ENCODE data around the gene DDX47.
"Not testable (repeated sequence)": the region's sequence is repeated elsewhere in the genome, so short reads cannot be mapped to it uniquely, and the experiment has no call there.

The DDX47 gene

DNA sequence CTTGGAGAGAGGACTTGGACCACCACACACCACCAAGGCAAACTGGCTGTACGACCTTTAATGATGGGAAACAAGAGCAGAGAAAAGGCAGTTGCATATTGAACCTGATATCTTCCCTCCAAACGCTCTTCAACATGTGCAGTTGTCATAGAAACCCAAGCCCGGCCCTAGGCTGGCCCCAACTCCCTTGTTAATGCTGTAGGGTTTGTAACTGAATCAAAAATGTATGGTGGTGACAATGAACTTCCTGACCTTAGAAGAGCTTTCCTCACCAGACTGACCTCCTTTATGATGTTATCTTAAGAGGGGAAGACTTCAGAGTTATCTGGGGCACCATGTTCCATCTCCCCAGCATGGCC is 15.4 kb upstream of the DDX47 start:
- no peak for DNase-seq (ENCODE audit: low spot score)

DNA sequence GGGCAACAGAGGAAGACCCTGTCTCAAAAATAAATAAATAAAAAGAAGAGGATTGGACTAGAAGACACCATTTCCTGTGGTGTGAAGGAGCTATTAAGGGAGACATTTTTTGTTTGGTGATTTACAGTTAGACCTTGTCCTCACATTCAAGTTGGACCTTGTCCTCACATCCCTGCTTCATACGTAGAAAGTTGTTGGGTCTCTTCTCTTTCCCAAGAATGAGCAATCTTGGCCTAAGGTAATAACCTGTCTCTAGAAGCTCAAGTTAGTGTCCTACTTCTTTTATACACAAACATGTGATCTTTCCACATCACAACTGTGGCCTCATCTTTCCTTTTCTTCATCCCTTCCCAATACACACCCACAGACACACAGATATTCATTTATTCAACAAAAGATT is 14.7 kb upstream of the DDX47 start:
- DNase-seq (ENCODE audit: low spot score) = no peak

DNA sequence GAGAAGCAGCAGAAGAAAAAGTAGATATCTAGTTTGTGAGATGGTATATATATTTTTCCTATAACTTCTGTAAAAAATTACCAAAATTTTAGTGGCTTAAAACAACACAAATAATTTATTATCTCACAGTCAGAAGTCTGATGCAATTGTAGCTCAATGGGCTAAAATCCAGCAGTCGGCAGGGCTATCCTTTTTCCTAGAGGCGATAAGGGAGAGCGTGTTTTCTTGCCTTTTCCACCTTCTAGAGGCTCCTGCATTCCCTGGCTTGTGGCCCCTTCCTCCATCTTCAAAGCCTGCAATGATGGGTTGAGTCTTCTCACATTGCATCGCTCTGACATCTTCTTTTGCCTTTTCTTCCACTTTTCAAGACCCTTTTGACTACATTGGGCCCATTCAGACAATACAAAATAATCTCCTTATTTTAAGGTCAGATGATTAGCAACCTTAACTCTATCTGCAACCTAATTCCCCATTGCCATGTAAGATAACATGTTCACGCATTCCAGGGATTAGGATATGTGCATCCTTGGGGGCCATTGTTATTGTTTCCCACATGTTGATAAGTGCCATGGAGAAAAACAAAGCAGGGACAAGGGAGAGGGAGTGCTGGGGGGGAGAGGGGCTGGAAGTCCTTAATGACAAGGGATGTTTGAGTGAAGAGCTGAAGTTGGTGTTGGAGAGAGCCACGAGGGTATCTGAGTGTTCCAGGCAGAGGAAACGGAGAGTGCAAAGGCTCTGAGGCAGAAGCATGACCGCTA is 13.8 kb upstream of the DDX47 start:
- DNase-seq (ENCODE audit: low spot score) = no peak

DNA sequence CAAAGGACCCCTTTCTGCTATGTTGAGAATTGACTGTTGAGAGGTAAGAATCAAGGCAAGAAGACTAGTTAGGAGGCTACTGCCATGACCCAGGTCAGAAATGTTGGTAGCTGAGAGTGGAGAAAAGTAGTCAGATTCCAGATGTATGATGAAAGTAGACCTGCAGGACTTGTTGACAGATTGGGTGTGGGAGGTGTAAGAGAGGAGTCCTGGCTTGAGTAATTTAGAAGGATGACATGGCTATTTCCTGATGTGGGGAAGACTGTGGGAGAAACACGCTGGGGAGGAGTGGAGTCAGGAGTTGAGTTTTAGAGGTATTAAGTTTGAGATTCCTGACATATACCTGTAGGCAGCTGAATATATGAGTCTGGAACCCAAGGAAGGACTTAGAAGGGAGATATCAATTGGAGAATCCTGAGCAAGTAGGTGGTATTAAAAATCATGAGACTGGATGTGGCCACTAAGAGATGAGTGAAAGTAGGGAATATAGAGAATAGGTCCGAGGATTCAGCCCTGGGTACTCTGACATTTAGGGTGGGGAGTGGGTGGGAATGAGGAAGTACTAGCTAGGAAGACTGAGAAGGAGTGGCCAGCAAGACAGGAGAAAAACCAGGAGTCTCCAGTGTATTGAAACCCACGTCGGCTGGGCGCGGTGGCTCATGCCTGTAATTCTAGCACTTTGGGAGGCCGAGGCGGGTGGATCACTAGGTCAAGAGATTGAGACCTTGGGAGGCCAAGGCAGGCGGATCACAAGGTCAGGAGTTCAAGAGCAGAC is 12.6 kb upstream of the DDX47 start:
- DNase-seq (ENCODE audit: low spot score) = peak; percentile 48

DNA sequence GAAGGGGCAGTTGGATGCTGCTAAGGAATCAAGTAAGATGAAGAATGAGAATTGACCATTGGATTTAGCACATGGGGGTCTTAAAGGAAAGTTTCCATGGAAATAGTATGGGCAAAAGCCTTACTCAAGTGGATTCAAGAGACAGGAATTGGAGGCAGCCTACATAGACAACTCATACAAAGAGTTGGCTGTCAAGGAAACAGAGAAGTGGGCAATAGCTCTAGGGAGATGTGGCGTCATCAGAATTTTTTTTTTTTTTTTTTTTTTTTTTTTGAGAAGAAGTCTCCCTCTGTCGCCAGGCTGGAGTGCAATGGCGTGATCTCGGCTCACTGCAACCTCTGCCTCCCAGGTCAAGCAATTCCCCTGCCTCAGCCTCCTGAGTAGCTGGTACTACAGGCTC is 11.5 kb upstream of the DDX47 start:
- not testable (repeated sequence) for DNase-seq (ENCODE audit: low spot score)

DNA sequence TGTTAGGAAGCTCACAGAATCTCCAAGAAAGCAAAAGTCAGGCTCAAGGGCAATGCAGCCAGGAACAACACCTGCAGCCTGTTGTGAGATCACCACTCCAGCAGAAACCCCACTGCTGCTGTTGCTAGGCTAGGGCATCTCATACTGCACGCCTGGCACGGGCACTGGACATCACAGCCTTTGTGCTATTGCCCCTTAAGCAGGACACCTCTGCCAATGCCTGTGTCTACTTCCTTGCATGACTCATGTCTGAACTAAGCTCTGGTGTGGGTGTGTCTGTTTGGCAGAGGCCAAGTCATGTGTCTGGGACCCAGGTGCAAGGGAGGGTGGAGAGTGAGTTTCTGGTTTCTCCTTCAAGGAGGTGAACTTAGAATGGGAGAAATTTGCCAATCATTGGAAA is 10.0 kb upstream of the DDX47 start:
- peak; percentile 88 for DNase-seq (ENCODE audit: low spot score)

DNA sequence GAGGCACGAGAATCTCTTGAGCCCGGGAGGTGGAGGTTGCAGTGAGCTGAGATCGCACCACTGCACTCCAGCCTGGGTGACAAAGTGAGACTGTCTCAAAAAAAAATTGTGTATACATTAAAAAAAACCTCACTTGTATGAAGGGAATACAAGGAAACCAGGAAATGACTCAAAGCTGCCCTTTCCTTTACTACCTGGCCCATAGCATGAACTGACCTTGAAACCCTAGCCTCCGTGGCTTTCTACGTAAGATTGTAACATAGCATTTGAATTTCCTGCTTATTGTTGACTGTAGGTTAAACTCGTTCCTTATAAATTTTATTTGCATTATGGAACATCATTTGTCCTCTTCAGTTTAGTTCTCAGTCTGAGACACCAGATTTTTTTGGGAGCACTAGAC is 9.1 kb upstream of the DDX47 start:
- no peak for DNase-seq (ENCODE audit: low spot score)

DNA sequence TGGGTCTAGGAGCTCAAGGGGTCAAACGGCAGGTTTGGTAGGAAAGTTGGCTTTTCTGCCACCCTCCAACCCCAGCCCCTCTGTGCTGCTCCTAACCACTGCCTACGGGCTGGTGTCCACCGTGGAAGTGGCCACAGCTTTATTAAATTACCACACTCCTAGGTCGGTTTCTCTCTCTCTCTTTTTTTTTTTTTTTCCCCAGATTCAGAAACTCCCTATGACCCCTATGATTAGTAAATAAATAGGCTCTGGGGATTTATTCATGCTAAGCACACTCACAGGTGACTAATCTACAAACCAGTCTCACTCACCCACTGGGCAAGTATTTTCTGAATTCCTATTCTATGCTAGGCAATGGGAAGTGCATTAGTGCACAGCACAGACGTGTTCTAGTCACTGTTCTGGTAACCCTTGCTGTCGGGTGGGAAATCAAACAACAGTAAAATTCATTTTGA is 8.7 kb upstream of the DDX47 start:
- DNase-seq (ENCODE audit: low spot score) = peak; percentile 72

DNA sequence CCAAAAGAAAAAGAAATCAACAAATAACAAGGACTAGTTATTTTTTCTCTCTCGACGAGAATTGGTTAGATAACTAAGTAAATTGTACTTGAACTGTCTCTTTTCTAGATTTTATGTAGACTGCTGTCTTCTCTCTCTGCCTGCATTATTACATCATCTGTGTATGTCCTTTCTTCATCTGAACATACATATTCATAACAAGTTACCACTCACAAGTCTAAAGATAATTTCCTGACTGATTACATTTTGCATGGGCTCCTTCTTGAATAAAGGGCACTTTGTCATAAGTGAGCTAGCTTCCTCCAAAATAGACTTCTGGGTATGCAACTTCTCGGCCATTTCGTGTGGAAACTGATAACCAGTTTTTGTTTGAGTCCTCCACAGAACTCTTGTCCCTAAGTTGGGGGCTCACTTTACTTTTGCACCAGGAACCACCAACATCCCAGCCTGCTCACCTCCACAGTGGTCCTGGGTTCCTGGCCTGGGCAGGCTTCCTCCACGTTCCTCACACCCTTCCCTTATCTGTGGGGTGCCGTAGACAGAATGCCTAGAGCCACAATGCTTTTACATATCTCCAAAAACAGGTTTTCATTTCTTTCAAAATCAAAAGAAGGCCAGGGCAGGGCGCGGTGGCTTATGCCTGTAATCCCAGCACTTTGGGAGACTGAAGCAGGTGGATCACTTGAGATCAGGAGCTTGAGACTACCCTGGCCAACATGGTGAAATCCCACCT is 6.2 kb upstream of the DDX47 start:
- DNase-seq (ENCODE audit: low spot score) = no peak

DNA sequence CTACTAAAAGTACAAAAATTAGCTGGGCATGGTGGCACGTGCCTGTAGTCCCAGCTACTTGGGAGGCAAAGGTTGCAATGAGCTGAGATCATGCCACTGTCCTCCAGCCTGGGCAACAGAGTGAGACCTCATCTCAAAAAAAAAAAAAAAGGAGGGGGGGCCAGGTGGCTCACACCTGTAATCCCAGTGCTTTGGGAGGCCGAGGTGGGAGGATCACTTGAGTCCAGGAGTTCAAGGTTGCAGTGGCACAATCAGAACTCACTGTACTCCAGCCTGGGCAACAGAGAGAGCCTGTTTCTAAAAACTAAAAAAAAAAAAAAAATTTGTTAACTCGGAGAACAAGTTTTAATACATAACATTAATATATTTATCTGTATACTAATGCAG is 5.6 kb upstream of the DDX47 start:
- DNase-seq (ENCODE audit: low spot score) = not testable (repeated sequence)

DNA sequence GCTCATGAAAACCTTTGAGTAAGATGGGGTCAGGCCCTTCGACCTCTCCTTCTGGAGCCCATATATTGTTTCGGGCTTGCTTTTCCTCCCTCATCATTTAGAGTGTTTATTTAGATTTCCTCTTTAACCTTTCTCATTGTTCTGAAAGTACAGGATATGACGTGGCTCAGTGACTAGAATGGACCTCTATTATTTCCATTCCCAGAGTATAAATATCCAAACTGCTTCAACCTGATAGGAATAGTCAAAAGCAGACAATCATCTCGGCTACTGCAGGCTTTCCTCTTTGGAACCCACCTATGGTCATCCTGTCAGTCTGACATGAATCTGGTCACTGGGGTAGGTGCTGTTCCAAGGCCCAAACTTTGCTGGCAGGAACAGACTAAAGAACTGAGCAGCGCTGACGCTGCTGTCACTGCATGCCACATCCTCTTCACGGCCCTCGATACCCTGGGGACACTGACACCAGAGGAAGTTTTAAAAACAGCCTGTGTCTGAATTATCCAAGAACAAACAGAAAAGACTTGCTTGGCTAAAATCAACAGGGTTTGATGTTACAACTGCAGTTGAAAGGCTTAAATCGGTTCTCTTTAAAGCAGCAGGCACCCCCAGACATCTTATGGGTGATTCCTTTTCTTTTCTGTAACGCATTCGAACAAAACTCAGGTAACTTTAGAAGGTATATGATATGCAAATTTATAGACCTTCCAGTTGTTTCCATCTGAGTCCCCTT is 5.0 kb upstream of the DDX47 start:
- no peak for DNase-seq (ENCODE audit: low spot score)

DNA sequence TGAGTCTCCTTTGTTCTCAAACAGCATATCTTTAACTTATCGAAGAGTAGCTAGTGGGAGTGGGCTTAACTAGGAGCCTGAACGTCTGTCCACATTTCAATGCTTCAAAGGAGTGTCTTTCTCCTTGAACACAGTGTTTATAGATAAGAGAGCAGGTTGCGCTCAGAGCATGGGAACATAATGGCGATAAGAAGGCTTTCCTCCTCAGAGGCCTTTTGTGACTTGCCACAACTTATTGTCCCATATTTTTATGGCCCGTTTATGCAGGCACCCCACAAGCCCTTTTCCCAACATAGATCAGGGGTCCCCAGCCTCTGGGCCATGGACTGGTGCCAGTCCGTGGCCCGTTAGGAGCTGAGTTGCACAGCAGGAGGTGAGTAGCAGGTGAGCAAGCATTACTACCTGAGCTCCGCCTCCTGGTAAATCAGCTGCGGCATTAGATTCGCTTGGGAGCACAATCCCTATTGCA is 2.6 kb upstream of the DDX47 start:
- no peak for DNase-seq (ENCODE audit: low spot score)

DNA sequence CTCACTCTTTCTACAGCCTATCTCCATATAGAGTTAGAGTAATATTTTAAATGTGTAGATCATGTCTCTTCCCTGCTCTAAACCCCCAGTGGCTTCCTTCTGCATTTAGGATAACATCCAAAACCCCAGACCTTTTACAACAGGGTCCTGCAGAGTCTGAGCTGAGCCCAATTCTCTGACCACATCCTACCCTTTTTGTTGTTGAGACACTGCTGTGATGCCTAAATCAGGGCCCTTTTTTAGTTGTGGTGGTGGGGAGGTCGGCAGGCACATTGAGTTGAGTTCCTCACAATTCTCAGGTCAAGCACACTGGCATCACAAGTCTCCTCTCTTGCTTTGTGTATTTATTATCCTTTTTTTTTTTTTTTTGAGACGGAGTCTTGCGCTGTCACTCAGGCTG is 1.8 kb upstream of the DDX47 start:
- no peak for DNase-seq (ENCODE audit: low spot score)

DNA sequence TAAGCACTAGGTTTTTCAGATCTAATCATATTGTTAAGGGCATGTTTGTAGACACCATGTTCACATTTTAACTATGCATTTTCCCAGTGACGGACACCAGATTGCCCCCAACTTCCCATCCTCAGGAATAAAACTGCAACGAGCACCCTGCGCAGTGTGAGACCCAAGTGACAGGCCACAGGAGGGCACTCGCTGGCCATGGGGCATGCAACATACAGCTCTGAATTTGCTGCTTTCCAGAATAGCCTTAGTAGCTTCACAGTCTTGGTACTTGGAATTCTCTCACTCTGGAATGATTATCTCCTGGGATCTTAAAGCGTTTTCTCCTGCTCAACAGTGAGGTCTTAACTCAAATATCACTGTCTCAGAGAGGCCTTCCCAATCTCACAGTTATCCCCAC is 972 bp upstream of the DDX47 start:
- DNase-seq (ENCODE audit: low spot score) = no peak

DNA sequence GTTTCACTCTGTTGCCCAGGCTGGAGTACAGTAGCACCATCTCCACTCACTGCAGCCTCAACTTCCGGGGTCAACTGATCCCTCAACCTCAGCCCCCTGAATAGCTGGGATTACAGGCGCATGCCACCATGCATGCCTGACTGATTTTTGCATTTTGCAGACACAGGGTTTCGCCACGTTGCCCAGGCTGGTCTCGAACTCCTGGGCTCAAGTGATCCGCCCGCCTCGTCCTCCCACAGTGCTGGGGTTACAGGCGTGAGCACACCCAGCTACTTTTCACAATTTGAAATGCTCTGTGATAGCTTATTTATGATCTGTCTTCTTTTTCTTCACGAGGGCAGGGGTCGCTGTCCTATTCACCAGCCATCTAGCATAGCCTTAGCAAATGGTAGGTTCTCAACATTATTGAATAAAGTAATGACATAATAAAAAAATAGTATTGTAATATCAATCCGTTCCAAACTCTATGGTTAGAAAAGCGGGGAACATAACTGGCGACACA is 477 bp upstream of the DDX47 start:
- DNase-seq (ENCODE audit: low spot score) = no peak

DNA sequence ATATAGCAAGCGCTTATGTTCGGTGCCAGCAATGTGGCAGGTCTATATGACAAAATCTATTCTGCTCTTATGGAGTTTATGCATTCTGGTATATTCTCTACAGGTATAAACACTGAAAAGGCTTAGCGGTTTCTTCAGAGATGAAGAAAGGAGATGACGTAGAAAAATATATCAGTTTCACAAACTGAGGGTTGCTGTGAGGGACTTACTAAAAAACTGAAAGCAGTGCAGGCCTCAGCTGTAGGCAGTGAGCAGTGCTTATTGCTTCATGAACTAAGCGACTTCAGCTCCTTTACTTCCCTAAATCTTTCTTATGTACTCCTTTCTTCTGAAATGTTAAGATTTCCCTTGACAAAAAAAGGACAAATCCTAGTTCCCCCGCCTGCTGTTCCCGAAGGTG is 4.5 kb downstream of the DDX47 start:
- DNase-seq (ENCODE audit: low spot score) = no peak

DNA sequence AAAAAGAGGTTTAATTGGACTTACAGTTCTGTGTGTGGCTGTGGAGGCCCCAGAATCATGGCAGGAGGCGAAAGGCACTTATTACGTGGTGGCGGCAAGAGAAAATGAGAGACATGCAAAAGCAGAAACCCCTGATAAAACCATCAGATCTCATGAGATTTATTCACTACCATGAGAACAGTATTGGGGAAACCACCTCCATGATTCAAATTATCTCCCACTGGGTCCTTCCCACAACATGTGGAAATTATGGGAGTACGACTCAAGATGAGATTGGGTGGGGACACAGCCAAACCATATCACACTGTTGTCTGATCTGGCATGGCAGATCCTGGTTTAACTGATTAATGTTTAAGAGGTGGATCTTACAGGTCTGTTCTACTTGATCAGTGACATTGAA is 5.6 kb downstream of the DDX47 start:
- DNase-seq (ENCODE audit: low spot score) = no peak

DNA sequence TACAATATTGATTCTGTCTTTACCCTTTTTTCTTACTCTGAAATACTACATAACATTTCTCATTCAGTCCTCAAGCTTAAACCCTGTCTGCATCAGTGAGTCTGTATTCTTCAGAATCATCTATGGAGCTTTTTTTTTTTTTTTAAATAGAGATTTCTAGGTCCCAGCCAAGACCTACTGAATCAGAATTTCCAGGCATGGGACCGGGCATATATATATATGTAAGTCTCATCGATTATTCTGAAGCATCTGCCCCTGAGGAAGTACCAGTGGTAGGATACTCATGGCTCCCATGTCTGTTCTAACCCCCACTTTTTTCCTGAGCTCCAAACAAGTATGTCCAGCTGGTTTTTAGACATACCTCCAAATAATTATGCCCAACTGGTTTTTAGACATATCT is 6.1 kb downstream of the DDX47 start:
- DNase-seq (ENCODE audit: low spot score) = no peak

DNA sequence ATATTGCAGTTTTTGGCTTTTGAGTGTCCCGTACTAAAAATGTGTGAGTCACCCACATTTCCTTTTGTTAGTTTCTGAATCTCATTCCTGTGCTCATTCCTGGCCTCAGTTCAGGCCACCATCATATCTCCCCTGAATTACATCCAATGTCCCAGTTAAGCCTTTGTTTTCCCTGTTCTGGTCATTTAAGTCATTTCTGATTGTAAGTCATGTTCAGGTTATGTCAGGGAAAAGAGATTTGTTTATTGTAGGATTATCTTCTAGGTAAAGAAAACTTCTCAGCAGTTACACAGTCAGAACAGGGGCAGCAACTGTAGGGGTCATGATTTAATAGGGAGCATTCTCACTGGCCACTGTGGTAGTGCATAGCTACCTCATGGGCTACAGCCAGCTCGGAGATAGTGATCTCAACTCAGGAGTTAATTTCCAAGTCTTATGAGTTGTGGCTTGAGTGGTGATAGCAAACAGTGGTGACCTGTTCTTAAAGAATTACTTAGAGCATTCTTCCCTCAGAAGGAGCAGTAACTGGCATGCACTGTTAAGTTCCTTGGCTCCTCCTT is 6.7 kb downstream of the DDX47 start:
- peak; percentile 84 for DNase-seq (ENCODE audit: low spot score)

DNA sequence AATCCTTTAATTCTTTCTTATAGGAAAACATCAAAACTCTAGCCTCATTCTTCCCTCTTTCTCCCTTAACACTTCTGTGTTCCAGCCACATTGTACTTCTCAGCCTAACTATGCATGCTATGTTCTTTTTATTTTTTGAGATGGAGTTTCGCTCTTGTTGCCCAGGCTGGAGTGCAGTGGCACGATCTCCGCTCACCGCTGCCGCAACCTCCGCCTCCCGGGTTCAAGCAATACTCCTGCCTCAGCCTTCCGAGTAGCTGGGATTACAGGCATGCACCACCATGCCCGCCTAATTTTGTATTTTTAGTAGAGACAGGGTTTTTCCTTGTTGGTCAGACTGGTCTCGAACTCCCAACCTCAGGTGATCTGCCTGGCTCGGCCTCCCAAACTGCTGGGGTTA is 7.2 kb downstream of the DDX47 start:
- not testable (repeated sequence) for DNase-seq (ENCODE audit: low spot score)

DNA sequence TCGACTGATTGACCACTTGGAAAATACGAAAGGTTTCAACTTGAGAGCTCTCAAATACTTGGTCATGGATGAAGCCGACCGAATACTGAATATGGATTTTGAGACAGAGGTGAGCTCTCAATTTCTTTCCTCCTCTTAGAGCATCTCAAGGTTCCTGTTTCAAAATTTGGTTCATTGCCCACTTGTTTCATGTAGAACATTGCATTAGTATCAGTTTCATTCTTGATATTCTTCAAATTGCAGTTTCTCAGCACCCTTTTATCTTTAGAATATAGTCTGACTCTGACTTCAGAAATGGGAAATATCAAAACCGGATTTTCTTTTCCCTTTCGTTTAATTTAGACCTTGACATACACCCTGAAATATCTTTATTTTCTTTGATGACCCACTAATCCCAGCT is 8.8 kb downstream of the DDX47 start:
- DNase-seq (ENCODE audit: low spot score) = no peak

DNA sequence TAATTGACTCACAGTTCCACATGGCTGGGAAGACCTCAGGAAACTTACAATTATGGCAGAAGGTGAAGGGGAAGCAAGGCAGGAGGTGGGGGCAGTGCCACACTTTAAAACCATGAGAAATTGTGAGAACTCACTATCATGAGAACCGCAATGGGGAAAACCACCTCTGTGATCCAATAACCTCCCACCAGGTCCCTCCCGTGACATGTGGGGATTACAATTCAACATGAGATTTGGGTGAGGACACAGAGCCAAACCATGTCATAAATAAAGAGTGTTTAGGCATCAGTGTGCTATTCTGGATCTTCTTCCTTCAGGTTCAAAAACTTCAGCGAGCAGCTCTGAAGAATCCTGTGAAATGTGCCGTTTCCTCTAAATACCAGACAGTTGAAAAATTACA is 9.7 kb downstream of the DDX47 start:
- DNase-seq (ENCODE audit: low spot score) = no peak

Data from AG20443 (cell line).